Measurements from ENCODE around the gene RYR3. TPM values are rescaled to one million over a fixed set of nuclear protein-coding genes. Genes with fewer than 3 reads are reported as not detected.

The RYR3 gene
- total and polyA plus RNA-seq, 2 donors (not counting 1 experiment from before 2014, with no cell fraction given) = not detected

DNA sequence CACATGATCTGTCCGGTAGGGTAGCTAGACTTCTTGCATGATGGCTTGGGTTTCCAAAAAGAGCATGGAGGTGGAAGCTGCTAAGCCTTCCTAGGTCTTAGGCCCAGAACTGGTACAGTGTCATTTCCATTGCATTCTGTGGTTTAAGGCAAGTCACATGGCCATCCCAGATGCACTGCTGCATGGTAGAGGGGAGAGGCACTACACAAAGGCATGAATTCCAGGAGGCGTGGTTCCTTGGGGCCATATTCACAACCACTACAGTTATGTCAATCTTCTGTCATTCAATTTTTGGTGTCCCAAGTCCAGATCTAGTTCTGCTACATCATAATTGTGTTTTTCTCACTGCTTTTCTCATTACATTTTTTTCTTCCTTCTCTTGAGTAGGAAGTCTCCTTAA is 535.4 kb downstream of the RYR3 start:
- no peaks in the 10 kb centered on the region for H3K9me3 Mint-ChIP-seq (ENCODE audit: insufficient read depth)

DNA sequence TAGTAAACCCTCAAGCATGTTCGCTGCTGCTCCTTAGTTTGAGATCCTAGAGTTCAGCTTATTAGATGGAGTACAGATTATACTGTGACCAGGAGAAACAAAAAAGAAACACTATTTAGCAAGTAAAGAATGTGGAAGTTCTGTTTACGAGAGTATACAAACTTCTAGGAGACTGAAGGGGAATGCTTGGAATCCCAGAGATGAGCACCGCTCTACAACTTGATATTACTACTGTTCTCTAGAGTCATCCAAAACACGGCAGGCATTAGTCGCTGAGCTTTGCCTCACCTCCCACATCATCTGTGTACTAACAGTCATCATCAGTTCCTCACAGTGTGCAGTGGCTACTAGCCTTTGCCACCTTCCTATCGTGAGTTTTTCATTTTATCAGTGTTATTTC is 536.1 kb downstream of the RYR3 start:
- H3K27me3 ChIP-seq (replicated peaks in 1 of 4; ENCODE audit: control extremely low read depth in 1 of 4, control insufficient read depth in 3 of 4, insufficient read depth in 4 of 4, low read length in 3 of 4) = no peaks in the 10 kb centered on the region
- no peaks in the 10 kb centered on the region for H4K20me1 ChIP-seq (ENCODE audit: control insufficient read depth, insufficient read depth, low read length, poor library complexity, severe bottlenecking)
- no peak overlapping the region for H3K9ac ChIP-seq (ENCODE audit: low read length)
- no peaks in the 10 kb centered on the region for H3K4me1 Mint-ChIP-seq
- no peaks in the 10 kb centered on the region for H3K9me3 Mint-ChIP-seq (ENCODE audit: insufficient read depth)
- DNase-seq (no peak), ATAC-seq (ENCODE audit: low read depth) (no peak)
- no peak overlapping the region for H3K4me3 Mint-ChIP-seq
- H3K4me3 ChIP-seq (ENCODE audit: control extremely low read depth in 1 of 5, extremely low read depth in 1 of 5, insufficient read depth in 1 of 5, low read depth in 2 of 5, low read length in 4 of 5) = no peak overlapping the region
- no peaks in the 10 kb centered on the region for H3K79me2 ChIP-seq (ENCODE audit: control insufficient read depth, insufficient read depth, low read length)
- intact Hi-C loops (cut with micrococcal nuclease) = no loop called here
- TF ChIP-seq EZH2 (IDR thresholded peaks at IDR 0.05; ENCODE audit: borderline replicate concordance, insufficient read depth, low read depth, low read length, poor library complexity, severe bottlenecking) = no peak
- TF ChIP-seq, protein P1, sequence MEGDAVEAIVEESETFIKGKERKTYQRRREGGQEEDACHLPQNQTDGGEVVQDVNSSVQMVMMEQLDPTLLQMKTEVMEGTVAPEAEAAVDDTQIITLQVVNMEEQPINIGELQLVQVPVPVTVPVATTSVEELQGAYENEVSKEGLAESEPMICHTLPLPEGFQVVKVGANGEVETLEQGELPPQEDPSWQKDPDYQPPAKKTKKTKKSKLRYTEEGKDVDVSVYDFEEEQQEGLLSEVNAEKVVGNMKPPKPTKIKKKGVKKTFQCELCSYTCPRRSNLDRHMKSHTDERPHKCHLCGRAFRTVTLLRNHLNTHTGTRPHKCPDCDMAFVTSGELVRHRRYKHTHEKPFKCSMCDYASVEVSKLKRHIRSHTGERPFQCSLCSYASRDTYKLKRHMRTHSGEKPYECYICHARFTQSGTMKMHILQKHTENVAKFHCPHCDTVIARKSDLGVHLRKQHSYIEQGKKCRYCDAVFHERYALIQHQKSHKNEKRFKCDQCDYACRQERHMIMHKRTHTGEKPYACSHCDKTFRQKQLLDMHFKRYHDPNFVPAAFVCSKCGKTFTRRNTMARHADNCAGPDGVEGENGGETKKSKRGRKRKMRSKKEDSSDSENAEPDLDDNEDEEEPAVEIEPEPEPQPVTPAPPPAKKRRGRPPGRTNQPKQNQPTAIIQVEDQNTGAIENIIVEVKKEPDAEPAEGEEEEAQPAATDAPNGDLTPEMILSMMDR (IDR thresholded peaks at IDR 0.05) = no peak
- H2AFZ ChIP-seq (ENCODE audit: insufficient read depth, low read depth, low read length, poor library complexity, severe bottlenecking) = no peak overlapping the region
- H3K27ac Mint-ChIP-seq = no peak overlapping the region
- H3K36me3 ChIP-seq (replicated peaks in 1 of 2; ENCODE audit: control extremely low read depth in 1 of 2, control insufficient read depth in 1 of 2, extremely low read depth in 1 of 2, insufficient read depth in 2 of 2, low read length in 1 of 2) = no peaks in the 10 kb centered on the region
- no peak overlapping the region for H3K4me2 ChIP-seq (replicated peaks; ENCODE audit: low read depth, low read length, poor library complexity, severe bottlenecking)
- H3K4me1 ChIP-seq (ENCODE audit: control insufficient read depth in 2 of 2, insufficient read depth in 2 of 2, low read length in 2 of 2) = no peaks in the 10 kb centered on the region
- H3K9me3 ChIP-seq (ENCODE audit: control extremely low read depth in 1 of 3, control insufficient read depth in 2 of 3, insufficient read depth in 1 of 3, low read length in 2 of 3) = no peaks in the 10 kb centered on the region
- ChIA-PET CTCF (no interaction called here), POLR2A (no interaction called here)
- no peak overlapping the region for H3K27ac ChIP-seq (ENCODE audit: low read length in 2 of 2)
- 100% methylated on average over 1 of the region's 6 CpGs for WGBS (ENCODE audit: insufficient coverage)
- no peaks in the 10 kb centered on the region for H3K27me3 Mint-ChIP-seq

More for the DNA sequence above, 535.4 kb downstream of the RYR3 start:
- Mint-ChIP-seq H3K4me1 (no peaks in the 10 kb centered on the region), H3K4me3 (no peak overlapping the region), H3K27ac (no peak overlapping the region), H3K27me3 (no peaks in the 10 kb centered on the region)
- intact Hi-C loops (cut with micrococcal nuclease) = no loop called here
- Histone ChIP-seq H3K4me3 (ENCODE audit: control extremely low read depth in 1 of 5, extremely low read depth in 1 of 5, insufficient read depth in 1 of 5, low read depth in 2 of 5, low read length in 4 of 5) (no peak overlapping the region), H3K9ac (ENCODE audit: low read length) (no peak overlapping the region), H2AFZ (ENCODE audit: insufficient read depth, low read depth, low read length, poor library complexity, severe bottlenecking) (no peak overlapping the region), H3K36me3 (replicated peaks in 1 of 2; ENCODE audit: control extremely low read depth in 1 of 2, control insufficient read depth in 1 of 2, extremely low read depth in 1 of 2, insufficient read depth in 2 of 2, low read length in 1 of 2) (no peaks in the 10 kb centered on the region), H3K9me3 (ENCODE audit: control extremely low read depth in 1 of 3, control insufficient read depth in 2 of 3, insufficient read depth in 1 of 3, low read length in 2 of 3) (no peaks in the 10 kb centered on the region), H3K27ac (ENCODE audit: low read length in 2 of 2) (no peak overlapping the region), H4K20me1 (ENCODE audit: control insufficient read depth, insufficient read depth, low read length, poor library complexity, severe bottlenecking) (no peaks in the 10 kb centered on the region), H3K4me2 (replicated peaks; ENCODE audit: low read depth, low read length, poor library complexity, severe bottlenecking) (no peak overlapping the region), H3K79me2 (ENCODE audit: control insufficient read depth, insufficient read depth, low read length) (no peaks in the 10 kb centered on the region), H3K27me3 (replicated peaks in 1 of 4; ENCODE audit: control extremely low read depth in 1 of 4, control insufficient read depth in 3 of 4, insufficient read depth in 4 of 4, low read length in 3 of 4) (no peaks in the 10 kb centered on the region), H3K4me1 (ENCODE audit: control insufficient read depth in 2 of 2, insufficient read depth in 2 of 2, low read length in 2 of 2) (no peaks in the 10 kb centered on the region)
- no peak for TF ChIP-seq EZH2 (IDR thresholded peaks at IDR 0.05; ENCODE audit: borderline replicate concordance, insufficient read depth, low read depth, low read length, poor library complexity, severe bottlenecking)
- TF ChIP-seq, protein P1 (IDR thresholded peaks at IDR 0.05) = no peak
- no peak for DNase-seq
- ChIA-PET POLR2A (no interaction called here), CTCF (no interaction called here)
- no peak for ATAC-seq (ENCODE audit: low read depth)
- WGBS (ENCODE audit: insufficient coverage) = 100% methylated on average over 2 of the region's 2 CpGs
